Parathyroid adenoma (tissue), 2 donors: Measurements from ENCODE around the gene RSU1.

Experiments
- H2AFZ ChIP-seq: fragments of 300-600 bp; sonication (generic); one replicate; pipeline ENCODE4 v1.7.0; 2017; ENCODE audit warnings: antibody characterized with exemption, mild to moderate bottlenecking
- H3K27ac ChIP-seq: fragments of 300-600 bp; sonication (generic); one replicate; pipeline ENCODE4 v1.7.0; 2017
- H3K27me3 ChIP-seq: fragments of 300-600 bp; sonication (generic); one replicate; pipeline ENCODE4 v1.7.0; 2017; ENCODE audit warnings: low read length; ENCODE audit not compliant: control insufficient read depth, insufficient read depth
- H3K36me3 ChIP-seq: fragments of 300-600 bp; sonication (generic); one replicate; pipeline ENCODE4 v1.7.0; 2017; ENCODE audit warnings: low read length; ENCODE audit not compliant: control insufficient read depth, insufficient read depth
- H3K4me1 ChIP-seq: fragments of 300-600 bp; sonication (generic); one replicate; pipeline ENCODE4 v1.7.0; 2017; ENCODE audit warnings: control low read depth
- H3K4me2 ChIP-seq: fragments of 300-600 bp; sonication (generic); one replicate; pipeline ENCODE4 v1.7.0; 2017; ENCODE audit warnings: low read length
- H3K4me3 ChIP-seq: fragments of 300-600 bp; sonication (generic); one replicate; pipeline ENCODE4 v1.7.0; 2017; ENCODE audit warnings: low read depth, low read length
- H3K79me2 ChIP-seq: fragments of 300-600 bp; sonication (generic); one replicate; pipeline ENCODE4 v1.7.0; 2017; ENCODE audit warnings: control low read depth
- H3K9ac ChIP-seq: fragments of 300-600 bp; sonication (generic); one replicate; pipeline ENCODE4 v1.7.0; 2017; ENCODE audit warnings: mild to moderate bottlenecking
- H3K9me3 ChIP-seq: fragments of 300-600 bp; sonication (generic); one replicate; pipeline ENCODE4 v1.7.0; 2017; ENCODE audit warnings: low read length; ENCODE audit not compliant: control insufficient read depth
- TF ChIP-seq, protein P1 (sequence below): fragments of 300-600 bp; sonication (generic); IDR thresholded peaks from one replicate; pipeline ENCODE4 v1.7.0; 2017; ENCODE audit warnings: antibody characterized with exemption, mild to moderate bottlenecking
- donor health status: primary hyperparathyroidism.

Gene RSU1

DNA sequence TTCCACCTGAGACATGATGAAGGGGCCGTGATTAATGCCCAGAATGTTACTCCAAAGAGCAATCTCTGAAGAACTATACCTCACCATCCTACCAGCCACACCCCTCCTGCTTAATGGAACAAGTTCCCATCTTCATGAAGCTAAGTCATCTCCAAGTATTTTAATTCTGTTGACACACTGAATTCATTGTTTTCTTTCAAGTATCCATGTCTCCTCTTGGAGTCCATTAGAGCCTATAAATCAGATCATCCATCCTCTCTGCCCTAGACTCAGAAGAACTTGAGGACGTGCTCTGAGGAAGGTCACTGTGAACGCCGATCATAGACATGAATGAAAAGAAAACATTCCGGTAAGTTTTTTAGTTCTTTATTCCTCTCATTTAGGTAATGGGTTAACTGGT is 126.8 kb downstream of the RSU1 start:
- Histone ChIP-seq H3K27ac (no peak overlapping the region), H3K79me2 (no peaks in the 10 kb centered on the region), H3K4me2 (no peak overlapping the region), H2AFZ (no peak overlapping the region), H3K36me3 (no peaks in the 10 kb centered on the region), H3K4me3 (no peak overlapping the region), H3K4me1 (no peaks in the 10 kb centered on the region), H3K9me3 (no peaks in the 10 kb centered on the region), H3K9ac (no peak overlapping the region), H3K27me3 (no peaks in the 10 kb centered on the region)
- TF ChIP-seq, protein P1, sequence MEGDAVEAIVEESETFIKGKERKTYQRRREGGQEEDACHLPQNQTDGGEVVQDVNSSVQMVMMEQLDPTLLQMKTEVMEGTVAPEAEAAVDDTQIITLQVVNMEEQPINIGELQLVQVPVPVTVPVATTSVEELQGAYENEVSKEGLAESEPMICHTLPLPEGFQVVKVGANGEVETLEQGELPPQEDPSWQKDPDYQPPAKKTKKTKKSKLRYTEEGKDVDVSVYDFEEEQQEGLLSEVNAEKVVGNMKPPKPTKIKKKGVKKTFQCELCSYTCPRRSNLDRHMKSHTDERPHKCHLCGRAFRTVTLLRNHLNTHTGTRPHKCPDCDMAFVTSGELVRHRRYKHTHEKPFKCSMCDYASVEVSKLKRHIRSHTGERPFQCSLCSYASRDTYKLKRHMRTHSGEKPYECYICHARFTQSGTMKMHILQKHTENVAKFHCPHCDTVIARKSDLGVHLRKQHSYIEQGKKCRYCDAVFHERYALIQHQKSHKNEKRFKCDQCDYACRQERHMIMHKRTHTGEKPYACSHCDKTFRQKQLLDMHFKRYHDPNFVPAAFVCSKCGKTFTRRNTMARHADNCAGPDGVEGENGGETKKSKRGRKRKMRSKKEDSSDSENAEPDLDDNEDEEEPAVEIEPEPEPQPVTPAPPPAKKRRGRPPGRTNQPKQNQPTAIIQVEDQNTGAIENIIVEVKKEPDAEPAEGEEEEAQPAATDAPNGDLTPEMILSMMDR, result no peak

DNA sequence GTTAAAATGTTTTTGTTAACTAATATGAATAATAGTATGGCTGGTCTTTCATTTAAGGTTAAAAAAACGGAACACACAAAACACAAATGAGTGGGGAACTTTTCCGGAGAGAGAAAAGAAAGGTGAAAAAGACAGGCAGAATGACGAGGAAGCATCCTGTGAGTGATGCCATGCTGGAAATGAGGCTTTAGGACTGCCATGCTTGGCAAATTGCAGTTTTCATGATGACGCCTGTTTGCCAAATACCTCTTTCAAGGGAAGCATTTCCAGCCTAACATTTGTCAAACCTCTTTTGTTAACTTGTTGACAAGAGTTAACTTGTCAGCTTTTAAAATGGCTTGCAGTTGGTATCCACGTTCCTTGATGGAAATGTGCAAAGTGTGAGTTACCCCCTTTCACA is 127.5 kb downstream of the RSU1 start:
- Histone ChIP-seq H3K79me2 (no peaks in the 10 kb centered on the region), H2AFZ (no peak overlapping the region), H3K36me3 (no peaks in the 10 kb centered on the region), H3K4me1 (no peaks in the 10 kb centered on the region), H3K9ac (no peak overlapping the region), H3K4me2 (no peak overlapping the region), H3K9me3 (no peaks in the 10 kb centered on the region), H3K27me3 (no peaks in the 10 kb centered on the region), H3K4me3 (no peak overlapping the region), H3K27ac (no peak overlapping the region)
- TF ChIP-seq, protein P1, result no peak

DNA sequence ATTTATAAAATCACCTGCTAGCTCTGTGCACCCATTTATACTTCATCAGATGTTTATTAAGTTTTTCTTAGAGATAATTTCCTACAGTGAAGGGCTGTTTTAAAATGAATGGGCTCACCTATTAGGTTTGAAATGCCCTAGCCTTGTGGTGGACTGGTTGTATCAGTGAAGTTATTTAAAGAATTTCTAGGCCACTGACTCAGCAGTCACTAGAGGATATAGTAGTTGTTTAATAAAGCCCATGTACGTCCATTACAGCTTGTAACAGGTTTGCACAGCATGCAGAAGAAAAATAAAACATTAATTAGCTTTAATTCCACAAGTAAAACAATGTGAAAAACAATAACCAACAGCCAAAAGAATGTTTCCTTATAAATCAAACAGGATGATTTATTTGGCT is 128.0 kb downstream of the RSU1 start:
- Histone ChIP-seq H2AFZ (no peak overlapping the region), H3K4me2 (no peak overlapping the region), H3K9ac (no peak overlapping the region), H3K27me3 (no peaks in the 10 kb centered on the region), H3K36me3 (no peaks in the 10 kb centered on the region), H3K27ac (no peak overlapping the region), H3K9me3 (no peaks in the 10 kb centered on the region), H3K4me1 (no peaks in the 10 kb centered on the region), H3K4me3 (no peak overlapping the region), H3K79me2 (no peaks in the 10 kb centered on the region)
- TF ChIP-seq, protein P1, result no peak

DNA sequence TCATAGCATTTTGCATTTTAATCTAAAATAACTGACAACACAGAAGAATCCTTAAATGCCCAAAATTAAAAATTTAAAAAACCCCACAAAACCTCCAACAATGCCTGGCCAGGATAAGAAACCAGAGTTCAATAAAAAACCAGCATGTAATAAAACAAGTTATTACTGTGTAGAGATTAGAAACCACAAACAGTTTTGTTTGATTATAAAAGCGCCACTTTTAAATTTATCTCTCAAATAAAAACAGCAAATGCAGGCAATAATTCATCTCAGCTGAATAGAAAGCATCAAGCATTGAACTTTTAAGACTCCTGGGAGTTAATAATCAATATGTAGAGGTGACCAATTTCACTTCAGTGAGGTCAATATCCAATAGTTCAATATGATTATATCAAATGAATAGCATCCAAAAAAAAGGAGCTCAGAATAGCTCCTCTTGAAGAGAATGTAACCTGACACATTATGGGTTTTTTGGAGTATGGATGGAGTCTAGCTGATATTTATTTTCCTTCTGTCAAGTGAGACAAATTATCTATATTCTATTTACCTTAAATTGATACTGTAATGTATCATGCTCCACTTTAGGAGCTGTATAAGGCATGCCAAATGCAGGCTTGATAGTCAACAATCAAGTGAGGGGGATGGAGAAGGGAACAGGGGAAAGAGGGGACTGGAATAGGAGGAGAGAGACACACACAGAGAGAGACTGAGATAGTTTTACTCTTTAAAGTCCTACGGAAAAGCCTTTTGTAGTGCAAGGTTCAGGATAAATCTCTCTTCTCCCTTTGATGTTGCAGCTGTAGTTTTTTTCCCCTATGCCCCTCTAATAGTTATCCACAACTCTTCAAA is 130.9 kb downstream of the RSU1 start:
- H3K9ac ChIP-seq, result no peak overlapping the region
- no peaks in the 10 kb centered on the region for H3K27me3 ChIP-seq
- TF ChIP-seq, protein P1, result no peak
- no peaks in the 10 kb centered on the region for H3K9me3 ChIP-seq
- H3K36me3 ChIP-seq, result no peaks in the 10 kb centered on the region
- no peak overlapping the region for H3K27ac ChIP-seq
- H3K4me3 ChIP-seq, result no peak overlapping the region
- H3K79me2 ChIP-seq, result no peaks in the 10 kb centered on the region
- H2AFZ ChIP-seq, result no peak overlapping the region
- no peak overlapping the region for H3K4me2 ChIP-seq
- no peaks in the 10 kb centered on the region for H3K4me1 ChIP-seq

DNA sequence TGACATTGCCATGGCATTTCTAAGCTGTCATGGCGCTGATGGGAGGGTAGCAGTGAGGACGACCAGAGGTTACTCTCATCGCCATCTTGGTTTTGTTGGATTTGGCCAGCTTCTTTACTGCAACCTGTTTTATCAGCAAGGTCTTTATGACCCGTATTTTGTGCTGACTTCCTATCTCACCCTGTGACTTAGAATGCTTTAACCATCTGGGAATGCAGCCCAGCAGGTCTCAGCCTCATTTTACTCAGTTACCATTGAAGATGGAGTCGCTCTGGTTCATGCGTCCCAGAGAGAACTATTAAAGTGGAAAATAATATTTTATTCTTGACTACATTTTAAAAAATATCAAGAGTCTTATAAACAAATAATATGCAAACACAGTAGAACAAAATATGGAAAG is 131.7 kb downstream of the RSU1 start:
- no peak overlapping the region for H3K4me2 ChIP-seq
- no peak overlapping the region for H3K9ac ChIP-seq
- no peaks in the 10 kb centered on the region for H3K36me3 ChIP-seq
- no peak overlapping the region for H3K4me3 ChIP-seq
- H3K9me3 ChIP-seq, result no peaks in the 10 kb centered on the region
- TF ChIP-seq, protein P1, result no peak
- no peaks in the 10 kb centered on the region for H3K79me2 ChIP-seq
- no peak overlapping the region for H2AFZ ChIP-seq
- no peaks in the 10 kb centered on the region for H3K27me3 ChIP-seq
- H3K4me1 ChIP-seq, result no peaks in the 10 kb centered on the region
- H3K27ac ChIP-seq, result no peak overlapping the region
